Thyroid gland (tissue), 4 donors: ENCODE measurements around the gene HPN.

Source experiments
- CTCF ChIP-seq, 6 experiments: fragments of 200-600 bp in 3 of 6; fragments of 450-650 bp in 3 of 6; sonication (generic) in 3 of 6; IDR thresholded peaks; one replicate each; pipeline ENCODE4 v1.5.1; 2016 to 2019; ENCODE audit warnings: antibody characterized with exemption in 6 of 6, mild to moderate bottlenecking in 2 of 6, inconsistent platforms in 1 of 6, moderate library complexity in 1 of 6
- POLR2A ChIP-seq, 2 donors: fragments of 450-650 bp; IDR thresholded peaks; one replicate each; pipeline ENCODE4 v1.6.1; 2017; ENCODE audit warnings: antibody characterized with exemption in 2 of 2, mild to moderate bottlenecking in 2 of 2, moderate library complexity in 1 of 2

GRCh38 chr19:35109395-35110112 lies 68.0 kb downstream of the HPN start:
- no peak for TF ChIP-seq POLR2A (IDR thresholded peaks at IDR 0.05)
- no peak for TF ChIP-seq CTCF (IDR thresholded peaks at IDR 0.05)
